ENCODE data around the gene CCDC179. TPM values are rescaled to one million over a fixed set of nuclear protein-coding genes. Genes with fewer than 3 reads are reported as not detected.

CCDC179 gene
- total RNA-seq, 1 experiment from 2014 or later = not detected

GRCh38 chr11:22828373-22828772, 31.9 kb downstream of the CCDC179 start:
- in situ Hi-C loops (cut with HindIII; ENCODE audit: low pct_unique_long_range_greater_than_20kb, low sequenced_read_pairs) = no loop called here

GRCh38 chr11:22822203-22822602, 38.1 kb downstream of the CCDC179 start:
- in situ Hi-C loops (cut with HindIII; ENCODE audit: low pct_unique_long_range_greater_than_20kb, low sequenced_read_pairs) = no loop called here

More at GRCh38 chr11:22828373-22828772, 31.9 kb downstream of the CCDC179 start:
- peak; percentile 2 for DNase-seq (ENCODE audit: low read depth)

GRCh38 chr11:22809893-22810292, 50.4 kb downstream of the CCDC179 start:
- in situ Hi-C loops (cut with HindIII; ENCODE audit: low pct_unique_long_range_greater_than_20kb, low sequenced_read_pairs) = no loop called here

More at GRCh38 chr11:22822203-22822602, 38.1 kb downstream of the CCDC179 start:
- DNase-seq (ENCODE audit: low read depth) = no peak

GRCh38 chr11:22808571-22809197, 51.6 kb downstream of the CCDC179 start:
- no peak for DNase-seq (ENCODE audit: low read depth)

More at GRCh38 chr11:22809893-22810292, 50.4 kb downstream of the CCDC179 start:
- no peak for DNase-seq (ENCODE audit: low read depth)

GRCh38 chr11:22807855-22808570, 52.3 kb downstream of the CCDC179 start:
- in situ Hi-C loops (cut with HindIII; ENCODE audit: low pct_unique_long_range_greater_than_20kb, low sequenced_read_pairs) = no loop called here
- DNase-seq (ENCODE audit: low read depth) = no peak

More at GRCh38 chr11:22808571-22809197, 51.6 kb downstream of the CCDC179 start:
- in situ Hi-C loops (cut with HindIII; ENCODE audit: low pct_unique_long_range_greater_than_20kb, low sequenced_read_pairs) = no loop called here

- in situ Hi-C loops (cut with HindIII; ENCODE audit: low pct_unique_long_range_greater_than_20kb, low sequenced_read_pairs) = no loop called here
These were observed 52.9 kb downstream of the CCDC179 start for GRCh38 chr11:22807391-22807790.

GRCh38 chr11:22802861-22803260, 57.4 kb downstream of the CCDC179 start:
- in situ Hi-C loops (cut with HindIII; ENCODE audit: low pct_unique_long_range_greater_than_20kb, low sequenced_read_pairs) = no loop called here

More at GRCh38 chr11:22807391-22807790, 52.9 kb downstream of the CCDC179 start:
- no peak for DNase-seq (ENCODE audit: low read depth)

GRCh38 chr11:22800482-22800881, 59.8 kb downstream of the CCDC179 start:
- no peak for DNase-seq (ENCODE audit: low read depth)
- in situ Hi-C loops (cut with HindIII; ENCODE audit: low pct_unique_long_range_greater_than_20kb, low sequenced_read_pairs) = no loop called here

More at GRCh38 chr11:22802861-22803260, 57.4 kb downstream of the CCDC179 start:
- no peak for DNase-seq (ENCODE audit: low read depth)

GRCh38 chr11:22798901-22799300, 61.4 kb downstream of the CCDC179 start:
- no peak for DNase-seq (ENCODE audit: low read depth)
- in situ Hi-C loops (cut with HindIII; ENCODE audit: low pct_unique_long_range_greater_than_20kb, low sequenced_read_pairs) = no loop called here

GRCh38 chr11:22797047-22797446, 63.2 kb downstream of the CCDC179 start:
- in situ Hi-C loops (cut with HindIII; ENCODE audit: low pct_unique_long_range_greater_than_20kb, low sequenced_read_pairs) = no loop called here
- DNase-seq (ENCODE audit: low read depth) = no peak

Other genes with a start within 250 kb of the CCDC179 start
- 20.7 and 20.9 TPM in 2 replicates for gene FANCF, start 234.7 kb downstream of the CCDC179 start, total RNA-seq (2014; rRNA removed; shearing (Covaris generic); ENCODE audit: low replicate concordance)
- gene GAS2, start 193.9 kb downstream of the CCDC179 start, total RNA-seq (2014; rRNA removed; shearing (Covaris generic); ENCODE audit: low replicate concordance) = 2.7 and 5.0 TPM in 2 replicates
- 8.7 and 9.6 TPM in 2 replicates for gene SVIP, start 30.7 kb downstream of the CCDC179 start, total RNA-seq (2014; rRNA removed; shearing (Covaris generic); ENCODE audit: low replicate concordance)